Stimulated activated CD4-positive, alpha-beta T cell treated with anti-CD3 and anti-CD28 coated beads, Interleukin-4, amount 100 ng/mL, for 4 hours (primary cell): Measurements from ENCODE around the gene P2RY6.

Experiments used
- DNase-seq, 2 experiments: peaks; one replicate each; pipeline ENCODE4 v3.0.0-alpha.2; 2020

Gene P2RY6

DNA sequence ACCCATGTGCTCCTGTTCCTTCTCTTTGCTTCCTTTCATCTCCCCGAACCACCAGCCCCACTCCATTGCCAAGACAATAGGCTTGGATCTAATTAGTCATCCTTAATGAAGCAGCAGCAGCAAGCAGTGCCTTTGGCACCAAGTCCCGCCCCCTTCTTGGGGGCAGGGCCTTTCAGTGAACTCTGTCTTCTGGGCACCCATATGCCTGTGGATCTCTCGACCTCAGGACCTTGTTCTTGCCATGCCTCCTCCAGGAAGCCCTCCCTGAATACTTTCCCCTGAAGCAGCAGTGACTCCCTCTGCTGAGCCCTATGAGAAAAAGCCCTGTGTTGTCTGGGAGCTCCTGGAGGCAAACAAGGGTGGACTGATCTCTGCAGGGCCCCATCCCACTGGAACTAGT, 68.0 kb downstream of the P2RY6 start:
- no peak for DNase-seq

DNA sequence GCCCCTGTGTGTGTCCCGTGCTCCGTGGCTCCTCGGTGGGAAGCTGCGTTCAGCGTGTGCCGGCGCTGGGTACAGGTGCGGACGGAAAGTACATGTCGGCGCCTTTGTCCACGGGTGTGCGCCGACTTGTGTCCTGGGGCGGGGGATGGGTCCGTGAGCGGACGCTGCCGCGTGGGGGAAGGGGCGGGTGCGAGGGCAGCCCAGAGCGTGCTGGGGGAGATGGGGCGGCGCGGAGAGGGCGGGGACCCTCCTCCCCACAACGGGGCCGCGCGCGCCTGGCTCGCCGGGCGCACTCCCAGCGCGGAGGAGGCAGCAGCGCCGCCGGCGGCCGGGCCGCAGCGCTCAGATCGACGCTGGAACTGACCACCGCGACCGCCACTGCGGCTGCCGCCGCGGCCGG, 70.5 kb downstream of the P2RY6 start:
- no peak for DNase-seq

DNA sequence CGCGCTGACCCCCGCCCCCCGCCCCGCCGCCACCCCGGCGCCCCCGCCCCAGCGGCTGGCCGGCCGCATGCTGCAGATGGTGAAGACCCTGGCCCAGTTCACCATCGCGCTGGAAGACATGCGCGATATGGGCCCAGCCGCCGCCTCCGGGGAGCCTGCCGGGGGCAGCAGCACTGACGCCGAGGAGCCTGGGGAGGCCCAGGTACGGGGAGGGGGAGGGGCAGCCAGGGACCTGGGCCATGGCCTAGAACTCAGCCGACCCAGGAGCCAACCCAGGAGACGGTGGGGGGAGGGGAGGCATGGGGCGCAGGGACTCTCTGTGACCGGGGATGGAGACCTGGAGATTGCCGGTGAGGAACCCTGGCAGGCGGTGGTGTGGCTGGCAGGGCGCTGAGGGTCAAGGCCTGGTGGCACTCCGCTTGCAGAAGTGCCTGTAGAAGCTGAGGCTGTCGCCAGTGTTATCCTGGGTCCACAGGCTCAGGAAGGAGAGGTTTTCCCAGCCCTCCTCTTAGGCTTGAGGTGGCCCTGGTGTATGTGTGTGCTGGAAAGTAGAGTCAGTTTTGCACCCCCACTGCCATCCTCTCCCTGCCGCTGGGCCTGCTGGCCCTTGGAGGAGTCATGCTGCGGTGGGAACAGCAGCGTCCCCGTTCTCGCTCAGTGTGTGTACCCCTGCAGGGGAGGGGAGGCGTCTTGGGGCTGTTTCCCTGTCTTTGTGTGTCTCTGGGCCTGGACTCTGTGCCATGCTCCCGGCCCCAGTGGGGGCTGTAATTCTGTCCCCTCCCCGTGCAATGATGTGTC, 71.1 kb downstream of the P2RY6 start:
- DNase-seq = no peak

DNA sequence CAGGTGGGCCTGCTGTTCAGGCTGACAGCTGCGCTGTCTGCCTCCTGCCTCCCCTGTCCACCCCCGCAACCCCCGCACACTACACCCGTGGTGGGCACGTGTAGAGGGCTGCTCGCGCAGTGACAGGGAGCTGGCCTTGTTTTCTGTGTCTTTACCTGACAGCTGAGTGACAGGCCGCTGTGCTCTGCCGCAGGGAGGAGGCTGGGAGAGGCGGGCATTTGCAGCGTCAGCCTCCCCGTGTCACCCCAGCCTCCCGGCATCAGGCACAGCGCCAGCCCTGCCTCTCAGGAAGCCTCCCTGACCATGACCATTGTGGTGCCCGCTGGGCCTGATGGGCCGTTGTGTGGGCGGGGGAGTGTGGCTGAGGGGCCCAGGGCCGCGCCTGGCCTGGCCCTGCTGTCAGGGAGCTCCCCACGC, 72.1 kb downstream of the P2RY6 start:
- no peak for DNase-seq

DNA sequence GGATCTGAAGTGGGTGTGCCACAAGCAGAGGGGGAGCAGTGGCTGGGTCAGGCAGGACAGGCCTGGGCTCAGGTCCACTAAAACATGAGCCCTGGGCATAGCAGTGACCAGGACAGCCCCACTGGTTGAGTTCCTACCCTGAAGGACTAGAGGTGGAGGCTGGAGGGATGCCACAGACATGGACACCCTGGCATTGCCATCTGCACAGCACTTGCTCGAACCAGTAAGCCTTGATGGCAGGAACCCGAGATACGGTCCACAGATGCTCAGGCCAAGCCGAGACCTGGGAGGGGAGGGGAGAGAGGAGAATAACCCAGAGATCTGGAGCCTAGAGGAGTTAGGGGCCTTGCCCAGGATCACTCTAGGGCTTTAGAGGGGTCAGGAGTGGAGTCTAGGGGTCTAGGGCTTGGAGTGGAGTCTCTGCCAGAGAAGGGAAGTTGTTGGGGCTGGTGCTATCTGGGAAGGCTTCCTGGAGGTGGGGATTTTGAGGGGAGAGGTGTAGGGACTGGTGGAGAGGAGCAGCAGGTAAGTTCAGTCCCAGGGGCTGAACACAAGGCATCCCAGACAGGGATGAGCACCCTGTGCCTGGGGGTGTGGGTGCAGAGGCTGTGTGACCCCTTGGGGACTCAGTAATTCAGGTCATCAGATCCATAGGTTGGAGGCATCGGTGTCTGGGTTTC, 73.5 kb downstream of the P2RY6 start:
- DNase-seq = no peak

GRCh38 chr11:73346186-73346935, 74.2 kb downstream of the P2RY6 start:
- DNase-seq = no peak

DNA sequence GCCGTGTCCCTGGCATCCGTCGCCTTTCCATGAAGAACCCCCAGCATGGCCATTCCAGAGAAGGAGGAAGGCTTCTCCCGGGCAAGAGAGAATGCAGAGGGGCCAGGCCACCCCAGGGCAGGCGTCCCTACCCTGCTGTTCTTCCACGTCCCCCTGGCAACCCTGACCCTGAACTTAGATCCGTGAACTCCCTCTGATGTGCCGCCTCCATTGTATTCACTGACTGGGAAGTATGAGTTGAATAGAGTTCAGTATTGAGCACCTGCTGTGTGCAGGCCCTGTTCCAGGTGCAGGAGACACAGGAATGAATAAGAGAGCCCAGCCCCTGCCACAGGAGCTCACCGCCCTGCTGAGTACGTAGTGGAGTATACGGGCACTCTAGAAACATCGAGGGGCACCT, 74.9 kb downstream of the P2RY6 start:
- DNase-seq = no peak
